Measurements from ENCODE around the gene MROH9. TPM values are rescaled to one million over a fixed set of nuclear protein-coding genes. Genes with fewer than 3 reads are reported as not detected.

The MROH9 gene
- polyA plus RNA-seq, 4 donors = not detected

DNA sequence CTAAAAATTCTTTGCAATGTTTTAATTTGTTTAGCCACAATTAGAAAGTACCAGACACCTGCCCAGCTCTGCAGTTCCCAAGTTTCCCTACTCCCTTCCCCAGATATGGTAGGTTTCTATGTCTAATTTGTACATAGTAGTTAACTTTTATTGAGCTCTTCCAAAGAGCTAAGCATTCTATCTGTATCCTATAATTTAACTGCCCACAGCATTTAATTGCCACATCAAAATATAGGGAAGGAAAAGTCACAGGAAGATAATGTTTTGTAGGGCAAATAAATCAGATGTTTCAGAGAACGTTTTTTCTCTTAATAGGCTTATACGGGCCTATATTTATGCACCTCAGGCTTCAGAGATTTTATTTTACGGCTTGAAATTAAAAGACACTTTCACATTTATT lies 139.7 kb downstream of the MROH9 start:
- no peak for DNase-seq (ENCODE audit: low read depth in 4 of 4, low spot score in 3 of 4)

DNA sequence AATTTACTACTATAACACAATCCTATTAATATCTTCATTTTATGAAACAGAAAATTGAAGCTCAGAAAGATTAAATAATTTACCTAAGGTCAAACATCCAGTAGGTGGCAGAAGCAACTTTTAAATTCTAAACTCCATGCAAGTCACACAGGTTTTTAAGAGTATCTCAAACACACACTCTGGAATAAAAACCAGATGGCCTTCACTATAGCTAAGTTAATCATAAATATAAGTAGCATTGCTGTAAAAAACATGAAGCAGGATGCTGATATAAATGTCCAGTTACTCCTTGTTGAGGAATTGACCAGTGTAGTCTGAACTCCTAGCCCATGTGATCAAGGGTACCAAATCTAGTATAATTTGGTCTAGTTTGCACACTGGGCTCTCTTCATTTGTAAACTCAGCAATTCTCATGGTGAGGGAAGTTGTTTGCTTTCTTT lies 146.0 kb downstream of the MROH9 start:
- DNase-seq (ENCODE audit: low read depth in 4 of 4, low spot score in 3 of 4) = no peak

DNA sequence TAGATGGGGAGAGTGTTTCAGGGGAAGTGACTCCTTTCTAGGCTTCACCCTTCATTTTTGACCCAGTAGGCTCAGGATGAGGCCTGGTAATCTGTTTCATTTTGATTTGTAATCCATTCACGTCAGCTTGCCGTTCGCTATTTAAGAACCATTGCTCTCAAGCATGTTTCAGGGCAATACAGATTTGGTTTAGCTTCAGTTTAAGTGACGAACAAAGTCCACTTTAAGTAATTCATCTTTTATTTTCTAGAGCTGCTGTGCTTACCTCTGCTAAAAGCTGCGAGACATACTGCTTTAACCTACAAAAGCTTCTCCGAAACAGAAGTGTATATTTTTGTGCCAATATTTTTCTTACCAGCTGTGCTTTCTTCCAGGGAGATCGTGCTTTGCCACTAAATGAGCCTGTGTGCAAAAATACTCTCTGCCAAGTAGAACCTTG lies 146.4 kb downstream of the MROH9 start:
- no peak for DNase-seq (ENCODE audit: low read depth in 4 of 4, low spot score in 3 of 4)

DNA sequence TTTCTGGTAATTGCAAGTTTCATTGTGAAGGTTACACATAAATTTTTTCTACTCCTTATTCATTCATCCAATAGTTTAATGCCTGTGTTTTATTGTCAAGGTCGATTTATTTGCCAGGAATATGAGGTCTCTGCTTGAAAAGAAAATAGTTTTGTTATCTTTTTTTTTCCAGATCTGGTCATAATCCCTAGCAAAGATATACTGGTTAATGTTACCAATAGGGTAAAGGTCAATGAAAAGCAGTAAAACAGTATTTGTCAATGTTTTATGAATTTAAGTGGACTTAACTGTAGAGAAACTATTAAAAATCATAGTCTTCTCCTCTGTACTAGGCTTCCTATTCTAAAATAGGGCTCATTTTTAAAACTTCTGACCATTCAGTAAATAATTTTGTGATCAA lies 147.3 kb downstream of the MROH9 start:
- DNase-seq (ENCODE audit: low read depth in 4 of 4, low spot score in 3 of 4) = no peak

DNA sequence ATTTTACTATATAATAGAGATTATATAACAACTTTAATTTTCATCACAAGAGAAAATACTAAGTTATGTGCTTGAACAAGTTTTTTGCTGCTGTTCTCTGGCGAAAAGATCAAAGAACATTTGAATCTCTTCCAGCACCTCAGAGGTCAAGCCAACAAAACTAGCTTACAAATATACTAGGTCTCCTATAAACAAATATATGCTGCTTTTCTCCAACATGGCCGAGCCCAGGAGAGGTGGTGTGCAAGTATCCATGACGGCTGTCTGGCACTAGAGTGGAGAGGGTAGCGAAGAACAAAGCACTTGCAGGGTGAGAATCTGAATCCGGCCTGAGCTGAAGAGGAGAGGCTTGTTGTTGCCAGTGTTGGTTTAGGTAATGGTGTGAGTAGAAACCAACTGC lies 147.9 kb downstream of the MROH9 start:
- DNase-seq (ENCODE audit: low read depth in 4 of 4, low spot score in 3 of 4) = no peak

DNA sequence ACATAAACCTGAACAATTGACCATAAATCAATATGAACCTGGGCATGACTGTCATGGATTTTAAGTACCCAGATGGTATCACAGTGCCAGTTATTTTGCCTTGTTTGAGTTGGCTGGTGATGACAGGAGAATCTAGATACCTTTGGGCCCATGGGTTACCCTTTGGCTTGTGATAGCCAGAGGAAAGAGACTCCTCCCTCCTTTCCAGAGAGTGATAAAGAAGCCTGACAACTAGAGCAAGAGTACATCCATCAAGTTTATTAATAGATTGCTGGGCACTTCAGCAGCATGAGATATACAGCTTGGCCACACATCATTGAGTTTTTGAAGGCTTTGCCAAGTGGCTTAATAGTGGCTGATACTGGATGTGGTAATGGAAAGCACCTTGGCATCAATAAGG lies 148.8 kb downstream of the MROH9 start:
- no peak for DNase-seq (ENCODE audit: low read depth in 4 of 4, low spot score in 3 of 4)

DNA sequence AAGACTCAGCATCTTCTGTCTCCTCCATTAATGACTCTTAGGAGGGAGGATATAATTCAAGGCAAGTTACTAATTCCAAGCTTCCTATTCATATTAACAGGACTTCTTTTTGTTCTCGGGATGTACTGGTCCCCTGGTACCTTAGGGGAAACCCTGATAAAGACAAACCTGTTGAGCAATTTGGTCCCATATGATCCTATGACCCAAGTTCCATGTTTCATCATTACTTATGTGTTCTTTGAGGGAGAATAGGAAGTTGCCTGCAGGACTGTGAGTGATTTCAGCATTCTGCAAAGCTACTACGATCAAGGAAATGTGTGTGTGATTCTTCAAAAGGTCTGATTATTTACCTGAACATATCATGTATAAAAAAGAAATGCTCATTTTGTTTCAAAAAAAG lies 149.5 kb downstream of the MROH9 start:
- DNase-seq (ENCODE audit: low read depth in 4 of 4, low spot score in 3 of 4) = no peak

DNA sequence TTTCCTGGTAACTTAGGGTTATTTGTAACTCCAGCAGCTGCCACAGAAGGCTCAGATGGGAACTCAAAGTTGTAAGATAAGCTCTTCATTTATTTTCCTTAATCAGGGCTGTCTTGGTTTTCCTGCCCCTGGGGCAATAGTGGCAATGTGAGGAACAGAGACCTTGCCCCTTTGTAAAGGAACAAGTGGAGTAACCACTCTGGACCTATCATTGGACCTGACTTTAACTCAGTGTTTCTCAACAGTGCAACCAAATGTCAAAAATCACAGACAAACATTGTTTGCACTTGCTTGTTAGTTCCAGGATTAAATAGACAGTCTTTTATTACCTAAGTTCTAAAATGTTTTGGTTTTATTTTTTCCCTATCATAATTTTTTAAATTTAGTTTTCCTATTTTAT lies 152.6 kb downstream of the MROH9 start:
- no peak for DNase-seq (ENCODE audit: low read depth in 4 of 4, low spot score in 3 of 4)

DNA sequence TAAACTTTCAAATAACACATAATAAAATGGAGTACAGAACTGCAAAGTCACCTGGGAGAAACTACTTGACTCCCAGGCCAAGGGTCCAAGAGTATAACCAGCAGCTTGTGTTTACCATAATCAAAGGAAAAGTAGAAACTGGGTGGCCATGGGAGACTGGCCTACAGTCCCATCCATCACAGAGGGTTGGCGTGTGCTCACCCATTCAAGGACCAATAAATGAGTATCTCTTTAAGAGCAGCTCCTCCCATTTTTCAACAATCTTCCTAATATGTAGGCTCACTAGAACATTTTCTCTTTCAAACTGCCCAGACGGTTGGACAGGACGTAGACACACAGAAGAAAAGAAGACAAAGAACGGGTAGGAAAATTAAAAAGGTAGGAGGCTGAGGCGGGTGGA lies 155.3 kb downstream of the MROH9 start, which contains the start of gene FMO3:
Gene FMO3 (plus strand): TSS at position 302 of the 400 bp plus-strand sequence. CDS start 1,754 bp downstream, outside the sequence.
- no peak for DNase-seq (ENCODE audit: low read depth in 4 of 4, low spot score in 3 of 4)

DNA sequence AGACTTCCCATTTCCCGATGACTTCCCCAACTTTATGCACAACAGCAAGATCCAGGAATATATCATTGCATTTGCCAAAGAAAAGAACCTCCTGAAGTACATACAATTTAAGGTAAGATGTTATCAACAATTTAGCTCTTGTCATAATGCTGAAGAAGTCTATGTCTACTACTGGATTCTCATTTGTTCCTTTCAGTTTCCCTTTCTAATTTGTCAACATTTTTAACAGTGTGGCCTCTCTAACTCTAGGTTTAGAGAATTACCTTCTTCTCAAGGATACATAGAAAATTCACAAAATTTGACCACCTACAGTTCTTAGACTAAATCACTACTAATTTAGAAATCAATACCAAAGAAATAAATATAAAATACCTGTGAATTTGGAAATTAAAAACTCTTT lies 168.5 kb downstream of the MROH9 start:
- DNase-seq (ENCODE audit: low read depth in 4 of 4, low spot score in 3 of 4) = no peak

DNA sequence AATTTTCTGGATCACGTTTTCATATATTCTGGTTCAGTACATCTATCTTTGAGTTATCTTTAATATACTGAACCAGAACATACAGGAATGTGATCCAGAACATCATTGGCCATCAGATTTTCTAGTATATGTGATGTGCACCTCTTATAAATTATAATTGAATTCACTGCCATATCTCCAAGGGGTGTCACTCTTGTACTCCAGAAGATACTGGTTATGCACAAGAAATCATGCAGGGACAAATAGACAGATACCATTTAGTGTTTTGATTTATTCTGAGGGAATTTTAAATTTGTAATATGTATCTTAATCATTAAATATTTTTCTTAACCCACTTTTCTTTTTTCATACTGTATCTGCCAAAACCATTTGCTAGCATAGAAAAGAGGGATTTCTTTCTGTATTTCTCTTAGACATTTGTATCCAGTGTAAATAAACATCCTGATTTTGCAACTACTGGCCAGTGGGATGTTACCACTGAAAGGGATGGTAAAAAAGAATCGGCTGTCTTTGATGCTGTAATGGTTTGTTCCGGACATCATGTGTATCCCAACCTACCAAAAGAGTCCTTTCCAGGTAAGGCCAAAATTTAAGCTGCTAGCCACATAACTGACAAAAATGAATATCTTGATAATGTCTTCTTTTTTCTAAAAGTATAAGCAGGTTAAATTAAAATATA lies 172.1 kb downstream of the MROH9 start:
- DNase-seq (ENCODE audit: low read depth in 4 of 4, low spot score in 3 of 4) = no peak

DNA sequence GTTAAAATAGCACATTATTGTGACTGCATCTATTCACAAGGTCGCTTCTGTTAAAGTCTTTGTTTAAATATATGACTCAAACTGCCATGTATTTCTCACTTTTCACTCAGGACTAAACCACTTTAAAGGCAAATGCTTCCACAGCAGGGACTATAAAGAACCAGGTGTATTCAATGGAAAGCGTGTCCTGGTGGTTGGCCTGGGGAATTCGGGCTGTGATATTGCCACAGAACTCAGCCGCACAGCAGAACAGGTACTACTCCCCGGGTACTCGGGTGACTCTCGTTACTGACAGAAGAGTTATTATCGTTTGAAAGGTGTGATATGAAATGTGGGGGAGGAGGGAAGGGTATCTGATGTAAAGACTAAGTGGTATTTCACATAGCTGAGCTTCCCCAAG lies 172.6 kb downstream of the MROH9 start:
- DNase-seq (ENCODE audit: low read depth in 4 of 4, low spot score in 3 of 4) = no peak

DNA sequence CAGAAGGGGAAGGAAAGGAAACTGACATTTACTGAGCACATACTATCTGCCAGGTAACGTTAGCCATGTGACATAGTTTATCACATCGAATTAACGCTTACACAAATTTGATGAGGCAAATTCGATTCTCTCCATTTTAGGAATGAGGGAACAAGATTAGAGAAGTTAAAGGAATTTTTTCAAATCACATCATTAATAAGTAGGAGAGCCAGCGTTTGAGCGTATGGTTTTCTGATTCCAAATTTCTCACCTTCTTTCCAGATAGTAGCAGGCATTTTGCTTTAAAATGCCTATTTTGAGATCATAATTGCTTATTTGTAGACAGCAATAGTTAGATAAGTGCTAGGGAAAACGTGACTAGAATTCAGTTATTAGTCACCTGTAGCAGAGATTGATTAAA lies 174.6 kb downstream of the MROH9 start:
- no peak for DNase-seq (ENCODE audit: low read depth in 4 of 4, low spot score in 3 of 4)

DNA sequence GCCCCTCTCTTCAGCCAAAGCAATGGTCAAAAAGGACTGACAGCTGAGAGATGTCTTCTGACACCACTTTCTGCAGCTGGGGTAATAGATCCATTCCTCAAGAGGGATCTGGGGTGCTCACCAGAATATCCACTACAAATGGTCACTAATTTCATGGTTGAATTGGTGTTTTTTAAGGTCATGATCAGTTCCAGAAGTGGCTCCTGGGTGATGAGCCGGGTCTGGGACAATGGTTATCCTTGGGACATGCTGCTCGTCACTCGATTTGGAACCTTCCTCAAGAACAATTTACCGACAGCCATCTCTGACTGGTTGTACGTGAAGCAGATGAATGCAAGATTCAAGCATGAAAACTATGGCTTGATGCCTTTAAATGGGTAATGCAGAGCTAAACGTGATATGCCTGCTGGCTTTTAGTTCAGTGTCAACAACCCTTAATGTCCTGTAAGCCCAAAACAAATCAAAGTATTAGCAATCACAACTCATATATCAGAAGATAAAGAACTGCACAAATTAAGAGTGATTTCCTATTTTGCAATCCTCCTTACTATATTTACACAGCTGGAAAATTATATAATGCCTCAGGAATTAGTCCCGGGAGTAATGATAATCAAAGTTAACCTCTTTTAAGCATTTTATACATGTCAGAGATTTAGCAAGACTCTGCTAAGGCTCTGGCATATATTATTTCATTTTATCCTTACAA lies 175.4 kb downstream of the MROH9 start:
- DNase-seq (ENCODE audit: low read depth in 4 of 4, low spot score in 3 of 4) = no peak

DNA sequence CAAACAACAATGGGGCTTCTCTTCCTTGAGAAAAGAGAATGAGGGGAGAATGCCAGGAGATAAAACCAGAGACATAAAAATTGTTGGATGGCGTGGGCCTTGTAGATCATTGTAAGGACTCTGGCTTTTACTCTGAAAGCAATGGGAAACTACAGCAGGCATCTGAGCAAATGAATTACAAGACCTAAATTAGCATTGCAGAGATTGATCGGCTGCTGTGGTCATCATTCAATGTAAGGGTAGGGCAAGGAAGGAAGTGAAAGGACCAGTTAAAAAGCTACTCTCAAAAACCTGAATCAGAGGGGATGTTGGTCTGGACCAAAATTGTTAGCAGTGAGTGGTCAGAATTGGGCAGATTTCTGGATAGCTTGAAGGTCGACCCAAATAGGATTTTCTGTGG lies 176.8 kb downstream of the MROH9 start:
- no peak for DNase-seq (ENCODE audit: low read depth in 4 of 4, low spot score in 3 of 4)

DNA sequence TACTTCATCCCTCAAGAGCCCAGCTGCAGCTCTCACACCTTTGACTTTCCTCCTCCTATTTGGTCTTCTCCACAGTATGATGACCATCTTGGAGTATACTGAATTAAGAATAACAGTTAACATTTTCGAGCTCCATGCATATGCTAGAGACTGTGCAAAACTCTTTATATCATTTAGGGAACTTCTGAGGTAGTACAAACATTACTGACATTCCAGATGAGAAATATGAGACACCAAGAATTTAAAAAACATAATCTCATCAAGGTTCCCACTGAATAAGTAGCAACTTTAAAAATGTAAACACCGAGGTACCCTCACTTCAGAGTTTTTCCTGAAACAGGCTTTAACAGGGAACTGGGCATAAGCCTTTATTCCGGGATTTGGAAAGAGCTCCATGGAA lies 178.0 kb downstream of the MROH9 start:
- DNase-seq (ENCODE audit: low read depth in 4 of 4, low spot score in 3 of 4) = no peak

Other genes starting within 250 kb of the MROH9 start
- under 1 TPM in 2 of 4 donors, not detected in 2; 0.18 to 0.20 TPM for gene FMO3, start 155.4 kb downstream of the MROH9 start, polyA plus RNA-seq (ENCODE audit: insufficient read length in 4 of 4)
- gene FMO2, start 249.8 kb downstream of the MROH9 start, polyA plus RNA-seq (ENCODE audit: insufficient read length in 4 of 4) = 1 to 10 TPM in 2 of 4 donors, under 1 TPM in 2; 0.40 to 2.1 (median 1.1) TPM

Data from left renal pelvis (tissue), 4 donors.